Measurements from ENCODE around the gene FCAMR. TPM values are rescaled to one million over a fixed set of nuclear protein-coding genes. Genes with fewer than 3 reads are reported as not detected.

The FCAMR gene
- total and polyA plus RNA-seq, 4 donors, result not detected

DNA sequence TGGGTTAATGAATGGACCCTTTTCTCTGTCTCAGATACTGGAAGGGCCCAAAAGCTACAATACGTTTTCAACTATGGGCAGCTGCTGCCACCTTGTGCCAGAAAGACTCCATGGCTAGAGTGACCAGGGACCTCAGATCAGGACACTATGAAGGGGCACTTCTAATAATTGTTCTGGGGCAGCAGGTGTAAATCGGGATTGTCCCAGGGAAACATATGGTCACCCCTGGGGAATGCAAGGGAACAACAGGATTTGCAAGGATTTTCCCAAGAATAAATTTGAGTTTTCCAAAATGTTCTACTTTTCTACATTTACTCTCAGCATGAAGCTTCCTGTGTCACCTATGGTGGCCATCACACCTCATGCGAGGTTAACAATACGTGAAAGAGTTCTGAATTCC lies 12.0 kb upstream of the FCAMR start:
- DNase-seq, result no peak
- H3K27ac ChIP-seq (ENCODE audit: low read depth in 1 of 2, low read length in 2 of 2), result no peak overlapping the region
- H3K4me1 ChIP-seq (ENCODE audit: control insufficient read depth in 1 of 2, insufficient read depth in 2 of 2, low read length in 2 of 2), result no peaks in the 10 kb centered on the region
- H3K36me3 ChIP-seq (ENCODE audit: control insufficient read depth in 1 of 2, insufficient read depth in 2 of 2, low read length in 1 of 2), result no peaks in the 10 kb centered on the region
- H3K27me3 ChIP-seq (ENCODE audit: control insufficient read depth in 1 of 2, insufficient read depth in 2 of 2, low read length in 1 of 2), result no peaks in the 10 kb centered on the region
- WGBS, 2 donors, result 23% methylated on average over 4 of the region's 4 CpGs
- intact Hi-C loops (cut with DNase I), result no loop called here
- ATAC-seq (ENCODE audit: low FRiP score), result peak; percentile 65
- H3K9me3 ChIP-seq (ENCODE audit: control insufficient read depth, low read length), result no peaks in the 10 kb centered on the region
- no peak overlapping the region for H3K4me3 ChIP-seq (ENCODE audit: low read length in 2 of 2)

DNA sequence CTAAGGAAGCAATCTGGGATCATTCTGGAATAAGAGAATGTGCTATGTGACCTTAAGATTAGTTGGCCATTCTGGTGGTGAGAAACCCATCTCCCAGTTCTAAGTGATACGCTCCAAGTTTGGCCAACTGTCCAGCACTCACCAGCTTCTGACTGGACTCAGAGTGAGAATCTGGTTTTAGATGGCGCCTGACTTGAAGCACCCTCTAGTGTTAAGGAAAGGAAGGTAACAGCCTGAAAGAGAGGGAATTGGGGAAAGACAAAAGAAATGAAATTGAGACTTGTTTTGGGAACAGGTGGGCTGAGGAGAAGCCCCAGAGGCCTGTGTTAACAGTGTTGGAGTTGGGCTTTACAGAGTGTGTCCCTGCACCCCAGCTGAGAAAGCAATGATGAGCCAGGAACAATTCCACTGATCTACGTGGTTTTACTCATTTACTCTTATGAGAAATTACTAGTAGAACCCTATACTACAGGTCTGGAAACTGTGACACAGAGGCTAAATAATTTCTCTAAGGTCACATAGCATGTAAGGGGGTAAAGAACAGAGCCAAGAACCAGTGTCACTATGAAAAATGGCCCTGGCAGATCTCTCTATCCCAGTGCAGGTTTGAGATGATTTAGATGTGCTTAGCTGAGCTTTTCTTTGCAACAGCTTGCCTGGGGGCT lies 9.3 kb upstream of the FCAMR start:
- 80 to 84% methylated on average over 3 of the region's 3 CpGs for WGBS, 2 donors
- ATAC-seq (ENCODE audit: low FRiP score), result no peak

DNA sequence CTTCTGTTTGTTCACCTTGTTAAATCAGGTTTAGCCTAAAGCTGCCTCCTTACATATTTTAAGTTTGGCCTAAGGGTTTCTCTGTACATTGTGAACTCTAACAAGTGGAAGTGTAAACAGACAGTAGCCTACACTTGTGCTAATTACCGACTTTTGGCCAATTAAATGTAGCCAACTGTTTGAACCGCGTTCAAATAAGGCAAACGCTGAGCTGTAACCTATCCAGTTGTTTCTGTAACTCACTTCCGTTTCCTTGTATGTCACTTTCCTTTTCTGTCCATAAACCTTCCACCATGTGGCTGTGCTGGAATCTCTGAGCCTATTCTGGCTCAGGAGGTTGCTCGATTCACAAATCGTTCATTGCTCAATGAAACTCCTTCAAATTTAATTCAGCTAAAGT lies 8.0 kb upstream of the FCAMR start:
- no peak for DNase-seq
- no peak for ATAC-seq (ENCODE audit: low FRiP score)
- no peaks in the 10 kb centered on the region for H3K9me3 ChIP-seq (ENCODE audit: control insufficient read depth, low read length)
- intact Hi-C loops (cut with DNase I), result no loop called here
- no peaks in the 10 kb centered on the region for H3K36me3 ChIP-seq (ENCODE audit: control insufficient read depth in 1 of 2, insufficient read depth in 2 of 2, low read length in 1 of 2)
- no peaks in the 10 kb centered on the region for H3K27me3 ChIP-seq (ENCODE audit: control insufficient read depth in 1 of 2, insufficient read depth in 2 of 2, low read length in 1 of 2)
- WGBS, 2 donors, result 81 to 87% methylated on average over 7 of the region's 7 CpGs
- no peak overlapping the region for H3K27ac ChIP-seq (ENCODE audit: low read depth in 1 of 2, low read length in 2 of 2)
- H3K4me3 ChIP-seq (ENCODE audit: low read length in 2 of 2), result no peak overlapping the region
- H3K4me1 ChIP-seq (ENCODE audit: control insufficient read depth in 1 of 2, insufficient read depth in 2 of 2, low read length in 2 of 2), result no peaks in the 10 kb centered on the region

More for the DNA sequence above, 9.3 kb upstream of the FCAMR start:
- intact Hi-C loops (cut with DNase I), result no loop called here
- H3K27ac ChIP-seq (ENCODE audit: low read depth in 1 of 2, low read length in 2 of 2), result no peak overlapping the region
- no peaks in the 10 kb centered on the region for H3K27me3 ChIP-seq (ENCODE audit: control insufficient read depth in 1 of 2, insufficient read depth in 2 of 2, low read length in 1 of 2)
- H3K36me3 ChIP-seq (ENCODE audit: control insufficient read depth in 1 of 2, insufficient read depth in 2 of 2, low read length in 1 of 2), result no peaks in the 10 kb centered on the region
- no peak overlapping the region for H3K4me3 ChIP-seq (ENCODE audit: low read length in 2 of 2)
- H3K9me3 ChIP-seq (ENCODE audit: control insufficient read depth, low read length), result no peaks in the 10 kb centered on the region
- no peaks in the 10 kb centered on the region for H3K4me1 ChIP-seq (ENCODE audit: control insufficient read depth in 1 of 2, insufficient read depth in 2 of 2, low read length in 2 of 2)
- no peak for DNase-seq

DNA sequence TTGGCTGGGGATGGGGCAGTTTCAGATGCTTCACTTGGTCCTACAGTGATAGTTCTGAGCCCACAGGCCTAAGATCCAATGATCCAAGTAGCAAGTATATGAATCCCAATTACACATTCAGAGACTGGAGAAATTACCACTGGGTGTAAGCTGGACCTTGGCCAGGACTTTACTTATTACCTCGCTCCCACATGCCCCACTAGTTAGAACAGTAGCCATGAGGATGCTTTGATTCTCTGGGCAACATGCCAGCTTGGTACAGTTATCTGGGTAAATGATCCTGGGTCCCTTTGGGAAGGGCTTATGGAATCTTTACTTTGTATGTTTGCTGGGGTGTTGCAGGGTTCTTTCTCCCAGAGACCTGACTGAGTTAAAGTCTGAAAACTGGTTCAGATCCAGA lies 5.0 kb upstream of the FCAMR start:
- intact Hi-C loops (cut with DNase I), result no loop called here
- no peaks in the 10 kb centered on the region for H3K27me3 ChIP-seq (ENCODE audit: control insufficient read depth in 1 of 2, insufficient read depth in 2 of 2, low read length in 1 of 2)
- ATAC-seq (ENCODE audit: low FRiP score) (no peak), DNase-seq (no peak)
- H3K4me3 ChIP-seq (ENCODE audit: low read length in 2 of 2), result no peak overlapping the region
- H3K9me3 ChIP-seq (ENCODE audit: control insufficient read depth, low read length), result no peaks in the 10 kb centered on the region
- H3K27ac ChIP-seq (ENCODE audit: low read depth in 1 of 2, low read length in 2 of 2), result no peak overlapping the region
- H3K36me3 ChIP-seq (ENCODE audit: control insufficient read depth in 1 of 2, insufficient read depth in 2 of 2, low read length in 1 of 2), result no peaks in the 10 kb centered on the region
- no peaks in the 10 kb centered on the region for H3K4me1 ChIP-seq (ENCODE audit: control insufficient read depth in 1 of 2, insufficient read depth in 2 of 2, low read length in 2 of 2)
- 77 to 79% methylated on average over 1 of the region's 1 CpG for WGBS, 2 donors

DNA sequence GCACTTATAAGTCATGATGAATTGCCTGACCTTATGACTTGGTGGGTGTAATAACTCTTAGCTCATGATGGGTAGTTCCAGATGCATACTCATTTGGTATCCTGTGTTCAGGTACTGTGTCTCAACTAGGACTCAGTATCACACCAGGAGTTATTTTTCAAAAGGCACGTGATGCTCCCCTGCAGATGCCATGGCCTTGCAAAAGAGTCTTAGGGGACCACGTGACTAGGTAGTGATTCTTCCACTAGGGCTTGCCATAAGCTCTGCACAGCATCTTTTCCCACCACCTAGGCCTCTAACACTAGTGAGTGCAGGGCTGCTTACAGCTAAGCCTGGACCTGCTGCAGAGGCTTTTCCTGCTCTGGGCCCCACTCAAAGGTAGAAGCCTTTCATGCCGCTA lies 3.9 kb upstream of the FCAMR start:
- H3K9me3 ChIP-seq (ENCODE audit: control insufficient read depth, low read length), result no peaks in the 10 kb centered on the region
- H3K4me1 ChIP-seq (ENCODE audit: control insufficient read depth in 1 of 2, insufficient read depth in 2 of 2, low read length in 2 of 2), result no peaks in the 10 kb centered on the region
- no peak for DNase-seq
- no peaks in the 10 kb centered on the region for H3K27me3 ChIP-seq (ENCODE audit: control insufficient read depth in 1 of 2, insufficient read depth in 2 of 2, low read length in 1 of 2)
- ATAC-seq (ENCODE audit: low FRiP score), result no peak
- intact Hi-C loops (cut with DNase I), result no loop called here
- 87 to 89% methylated on average over 3 of the region's 3 CpGs for WGBS, 2 donors
- H3K4me3 ChIP-seq (ENCODE audit: low read length in 2 of 2), result no peak overlapping the region
- no peaks in the 10 kb centered on the region for H3K36me3 ChIP-seq (ENCODE audit: control insufficient read depth in 1 of 2, insufficient read depth in 2 of 2, low read length in 1 of 2)
- no peak overlapping the region for H3K27ac ChIP-seq (ENCODE audit: low read depth in 1 of 2, low read length in 2 of 2)

DNA sequence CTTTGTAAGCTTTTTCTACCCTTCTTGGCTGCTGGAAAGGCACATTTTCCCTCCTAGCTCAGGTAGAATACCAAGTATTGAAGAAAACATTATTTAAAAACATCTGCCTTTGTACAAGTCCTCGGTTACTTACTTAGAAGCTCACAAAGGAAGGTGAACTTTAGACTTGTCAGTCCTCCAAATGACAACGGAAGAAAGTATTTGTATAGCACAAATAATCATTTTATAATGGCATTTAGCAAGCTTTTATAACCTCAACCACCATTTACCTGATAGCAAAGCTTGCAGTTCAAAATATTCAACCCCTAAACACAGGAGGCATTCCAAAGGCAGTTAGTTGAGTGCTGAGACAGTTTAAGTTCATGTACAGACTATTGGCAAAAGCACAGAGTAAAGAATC lies 2.5 kb upstream of the FCAMR start:
- intact Hi-C loops (cut with DNase I), result no loop called here
- WGBS, 2 donors, result 67 to 70% methylated on average over 2 of the region's 2 CpGs

DNA sequence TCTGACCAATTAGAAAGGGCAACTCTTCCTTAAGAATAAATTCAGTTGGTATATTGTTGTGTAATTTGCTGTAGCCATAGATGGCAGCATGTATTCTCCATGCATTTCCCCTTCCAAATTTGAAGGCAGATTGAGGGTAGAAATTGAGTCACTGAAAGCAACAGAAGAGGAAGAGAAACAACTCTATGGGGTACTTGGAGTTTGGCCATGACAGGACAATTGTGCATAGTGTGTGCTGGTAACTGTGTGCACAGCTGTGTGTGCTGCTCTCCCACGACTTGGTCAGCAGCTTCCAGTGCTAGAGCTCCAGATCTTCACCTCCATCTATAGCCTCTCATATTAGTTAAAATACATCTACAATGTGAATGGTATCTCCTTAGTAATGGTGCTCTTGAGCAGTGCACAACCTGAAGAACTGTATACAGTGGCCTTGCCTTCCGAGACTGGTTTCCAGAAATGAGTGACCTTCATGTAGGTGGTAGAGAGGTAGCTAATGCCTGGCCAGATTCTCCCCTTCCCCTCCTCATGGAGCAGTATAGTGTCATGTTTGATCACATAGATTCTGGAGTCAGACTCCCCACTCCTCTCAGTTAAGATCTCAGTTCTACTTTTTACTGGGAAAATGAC lies 882 bp upstream of the FCAMR start:
- intact Hi-C loops (cut with DNase I), result no loop called here
- DNase-seq (no peak), ATAC-seq (ENCODE audit: low FRiP score) (no peak)
- no peaks in the 10 kb centered on the region for H3K9me3 ChIP-seq (ENCODE audit: control insufficient read depth, low read length)
- 70 to 79% methylated on average over 2 of the region's 2 CpGs for WGBS, 2 donors
- no peak overlapping the region for H3K27ac ChIP-seq (ENCODE audit: low read depth in 1 of 2, low read length in 2 of 2)
- no peaks in the 10 kb centered on the region for H3K4me1 ChIP-seq (ENCODE audit: control insufficient read depth in 1 of 2, insufficient read depth in 2 of 2, low read length in 2 of 2)
- no peaks in the 10 kb centered on the region for H3K27me3 ChIP-seq (ENCODE audit: control insufficient read depth in 1 of 2, insufficient read depth in 2 of 2, low read length in 1 of 2)
- no peak overlapping the region for H3K4me3 ChIP-seq (ENCODE audit: low read length in 2 of 2)
- H3K36me3 ChIP-seq (ENCODE audit: control insufficient read depth in 1 of 2, insufficient read depth in 2 of 2, low read length in 1 of 2), result no peaks in the 10 kb centered on the region

More for the DNA sequence above, 2.5 kb upstream of the FCAMR start:
- no peak overlapping the region for H3K4me3 ChIP-seq (ENCODE audit: low read length in 2 of 2)
- no peaks in the 10 kb centered on the region for H3K36me3 ChIP-seq (ENCODE audit: control insufficient read depth in 1 of 2, insufficient read depth in 2 of 2, low read length in 1 of 2)
- no peak overlapping the region for H3K27ac ChIP-seq (ENCODE audit: low read depth in 1 of 2, low read length in 2 of 2)
- no peaks in the 10 kb centered on the region for H3K9me3 ChIP-seq (ENCODE audit: control insufficient read depth, low read length)
- ATAC-seq (ENCODE audit: low FRiP score) (no peak), DNase-seq (no peak)
- no peaks in the 10 kb centered on the region for H3K4me1 ChIP-seq (ENCODE audit: control insufficient read depth in 1 of 2, insufficient read depth in 2 of 2, low read length in 2 of 2)
- no peaks in the 10 kb centered on the region for H3K27me3 ChIP-seq (ENCODE audit: control insufficient read depth in 1 of 2, insufficient read depth in 2 of 2, low read length in 1 of 2)

DNA sequence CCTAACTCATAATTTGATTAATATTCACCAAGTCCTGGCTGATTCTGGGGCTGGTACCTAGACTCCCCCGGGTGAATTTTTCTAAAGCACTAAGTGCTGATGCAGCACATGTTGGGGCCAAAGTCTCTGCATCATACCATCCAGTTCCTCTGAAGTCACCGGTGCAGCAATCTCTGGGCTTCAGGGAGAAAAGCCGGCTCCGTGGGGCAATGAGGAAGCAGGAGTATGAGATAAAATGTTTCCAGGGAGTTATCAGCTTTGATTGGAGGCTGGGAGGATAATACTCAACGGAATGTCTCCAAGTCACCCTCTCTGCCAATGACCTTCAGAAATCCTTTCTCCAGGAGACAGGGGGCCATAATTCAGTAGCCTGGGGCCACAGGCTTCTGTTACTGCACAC lies 1.2 kb downstream of the FCAMR start:
- no peaks in the 10 kb centered on the region for H3K27me3 ChIP-seq (ENCODE audit: control insufficient read depth in 1 of 2, insufficient read depth in 2 of 2, low read length in 1 of 2)
- H3K4me1 ChIP-seq (ENCODE audit: control insufficient read depth in 1 of 2, insufficient read depth in 2 of 2, low read length in 2 of 2), result no peaks in the 10 kb centered on the region
- H3K27ac ChIP-seq (ENCODE audit: low read depth in 1 of 2, low read length in 2 of 2), result no peak overlapping the region
- H3K9me3 ChIP-seq (ENCODE audit: control insufficient read depth, low read length), result no peaks in the 10 kb centered on the region
- 54 to 61% methylated on average over 5 of the region's 5 CpGs for WGBS, 2 donors
- intact Hi-C loops (cut with DNase I), result no loop called here
- ATAC-seq (ENCODE audit: low FRiP score) (no peak), DNase-seq (no peak)
- no peak overlapping the region for H3K4me3 ChIP-seq (ENCODE audit: low read length in 2 of 2)
- H3K36me3 ChIP-seq (ENCODE audit: control insufficient read depth in 1 of 2, insufficient read depth in 2 of 2, low read length in 1 of 2), result no peaks in the 10 kb centered on the region

DNA sequence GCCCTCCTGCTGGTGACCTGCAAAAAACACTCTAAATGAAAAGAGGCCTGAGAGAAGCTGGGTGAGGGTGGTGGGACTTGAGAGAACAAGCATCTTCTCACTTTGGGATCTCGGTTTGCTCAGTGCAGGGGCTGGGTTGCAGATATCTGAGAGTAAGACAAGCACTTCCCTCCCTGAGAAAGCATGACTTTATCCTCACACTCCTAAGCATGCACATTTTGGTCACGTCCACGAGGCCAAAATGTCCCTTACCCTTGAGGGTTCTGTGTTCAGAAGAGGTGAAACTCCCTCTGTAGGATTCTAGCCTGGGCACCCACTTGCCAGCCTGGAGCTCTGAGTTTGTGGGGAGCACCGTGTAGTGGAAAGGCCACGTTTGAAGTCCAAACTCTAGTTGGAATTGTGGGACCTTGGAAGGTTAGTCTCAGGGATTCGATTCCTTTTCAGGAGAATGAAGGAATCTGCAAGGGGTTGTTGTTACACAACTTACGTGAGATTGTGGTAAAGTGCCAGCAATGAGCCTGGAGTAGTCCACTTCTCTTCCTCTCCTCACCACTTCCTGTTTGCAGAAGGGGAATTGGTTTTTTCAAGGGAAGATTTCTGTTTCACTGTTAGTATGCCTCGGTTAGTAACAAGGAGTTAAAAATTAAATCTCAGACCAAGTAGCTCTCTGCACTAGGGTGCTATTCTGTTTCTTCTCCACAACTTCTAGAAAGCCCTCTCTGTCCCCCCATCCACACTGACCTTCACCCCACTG lies 3.0 kb downstream of the FCAMR start:
- no peak overlapping the region for H3K27ac ChIP-seq (ENCODE audit: low read depth in 1 of 2, low read length in 2 of 2)
- DNase-seq (no peak), ATAC-seq (ENCODE audit: low FRiP score) (no peak)
- intact Hi-C loops (cut with DNase I), result no loop called here
- H3K36me3 ChIP-seq (ENCODE audit: control insufficient read depth in 1 of 2, insufficient read depth in 2 of 2, low read length in 1 of 2), result no peaks in the 10 kb centered on the region
- no peaks in the 10 kb centered on the region for H3K4me1 ChIP-seq (ENCODE audit: control insufficient read depth in 1 of 2, insufficient read depth in 2 of 2, low read length in 2 of 2)
- H3K27me3 ChIP-seq (ENCODE audit: control insufficient read depth in 1 of 2, insufficient read depth in 2 of 2, low read length in 1 of 2), result no peaks in the 10 kb centered on the region
- 66 to 69% methylated on average over 8 of the region's 8 CpGs for WGBS, 2 donors
- H3K4me3 ChIP-seq (ENCODE audit: low read length in 2 of 2), result no peak overlapping the region
- no peaks in the 10 kb centered on the region for H3K9me3 ChIP-seq (ENCODE audit: control insufficient read depth, low read length)
